Activated CD8-positive, alpha-beta memory T cell treated with anti-CD3 and anti-CD28 coated beads, Interleukin-2, amount 50 U/mL, for 24 hours (primary cell): ENCODE results near the gene SEMG1.

ENCODE experiments used
- DNase-seq: peaks from one replicate; pipeline ENCODE4 v3.0.0-alpha.2; 2020; ENCODE audit errors: extremely low read depth

Gene SEMG1

GRCh38 chr20:45221076-45221475, 14.2 kb downstream of the SEMG1 start, which contains the start of gene SEMG2:
SEMG2 (plus strand) TSS chr20:45221373; CDS start chr20:45221390, 17 bp downstream.
- DNase-seq, result no peak

- no peak for DNase-seq
Observed at GRCh38 chr20:45223136-45223535, 16.3 kb downstream of the SEMG1 start.

- DNase-seq, result no peak
Observed at GRCh38 chr20:45226287-45226686, 19.5 kb downstream of the SEMG1 start.

- peak; percentile 8 for DNase-seq
Observed at GRCh38 chr20:45229264-45230056, 22.6 kb downstream of the SEMG1 start.

- no peak for DNase-seq
Observed at GRCh38 chr20:45230631-45231030, 23.8 kb downstream of the SEMG1 start.

GRCh38 chr20:45235995-45236394, 29.2 kb downstream of the SEMG1 start:
- no peak for DNase-seq

- DNase-seq, result no peak
Observed at GRCh38 chr20:45238139-45238538, 31.3 kb downstream of the SEMG1 start.

- no peak for DNase-seq
Observed at GRCh38 chr20:45246109-45246508, 39.3 kb downstream of the SEMG1 start.

- no peak for DNase-seq
Observed at GRCh38 chr20:45247865-45248264, 41.0 kb downstream of the SEMG1 start.

GRCh38 chr20:45248609-45249008, 41.8 kb downstream of the SEMG1 start:
- no peak for DNase-seq

- DNase-seq, result no peak
Observed at GRCh38 chr20:45251884-45252560, 45.2 kb downstream of the SEMG1 start.

- DNase-seq, result no peak
Observed at GRCh38 chr20:45253261-45253660, 46.4 kb downstream of the SEMG1 start.

GRCh38 chr20:45254383-45255262, 47.8 kb downstream of the SEMG1 start, which contains the start of gene SLPI:
SLPI (minus strand) TSS chr20:45254564; CDS start chr20:45254543, 21 bp downstream.
- no peak for DNase-seq

- no peak for DNase-seq
Observed at GRCh38 chr20:45257161-45257560, 50.3 kb downstream of the SEMG1 start.

GRCh38 chr20:45257711-45258110, 50.9 kb downstream of the SEMG1 start:
- no peak for DNase-seq

GRCh38 chr20:45258259-45258658, 51.4 kb downstream of the SEMG1 start:
- DNase-seq, result no peak

- DNase-seq, result no peak
Observed at GRCh38 chr20:45258664-45259063, 51.8 kb downstream of the SEMG1 start.
